Stimulated activated naive CD8-positive, alpha-beta T cell treated with anti-CD3 and anti-CD28 coated beads, Interleukin-15, Interleukin-2, amounts not matched to agents 100 ng/mL and 50 ng/mL, for 24 hours (primary cell): ENCODE measurements around the gene KCNG2.

Experiments used
- H3K27ac Mint-ChIP-seq: one replicate; pipeline ENCODE4 v1.8.0; 2021; ENCODE audit warnings: mild to moderate bottlenecking, mixed read lengths
- H3K27me3 Mint-ChIP-seq: one replicate; pipeline ENCODE4 v1.8.0; 2021; ENCODE audit warnings: mixed read lengths
- H3K36me3 Mint-ChIP-seq: one replicate; pipeline ENCODE4 v1.8.0; 2021; ENCODE audit warnings: low read depth, mixed read lengths
- H3K4me1 Mint-ChIP-seq: one replicate; pipeline ENCODE4 v1.8.0; 2021; ENCODE audit warnings: low read depth, mixed read lengths
- H3K4me3 Mint-ChIP-seq: one replicate; pipeline ENCODE4 v1.8.0; 2021; ENCODE audit warnings: mild to moderate bottlenecking, mixed read lengths
- H3K9me3 Mint-ChIP-seq: one replicate; pipeline ENCODE4 v1.8.0; 2021; ENCODE audit warnings: mixed read lengths

The KCNG2 gene

DNA sequence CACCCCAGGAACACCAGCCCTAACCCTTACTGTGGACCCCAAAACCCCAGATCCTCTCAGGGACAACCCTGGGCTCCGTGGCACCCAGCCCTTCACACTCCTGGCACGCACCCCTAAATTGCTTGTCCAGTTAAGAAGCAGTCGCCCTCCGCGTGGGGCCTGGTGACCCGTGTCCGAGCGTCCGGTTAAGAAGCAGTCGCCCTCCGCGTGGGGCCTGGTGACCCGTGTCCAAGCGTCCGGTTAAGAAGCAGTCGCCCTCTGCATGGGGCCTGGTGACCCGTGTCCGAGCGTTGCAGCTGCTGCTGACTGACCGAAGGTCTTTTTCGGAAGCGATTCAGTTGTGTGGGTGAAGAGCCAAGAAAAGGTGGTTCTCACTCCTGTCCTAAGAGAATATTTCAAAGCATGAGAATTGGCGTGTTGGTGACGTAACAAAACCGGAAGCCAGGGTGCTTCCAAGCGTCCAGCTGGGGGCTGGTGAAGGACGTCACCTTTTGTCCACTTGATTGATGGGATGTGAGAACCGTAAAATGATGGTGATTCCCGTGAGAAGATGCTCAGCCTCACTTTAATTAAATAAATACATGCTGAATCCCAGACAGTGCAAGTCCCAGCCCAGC lies 70.5 kb downstream of the KCNG2 start:
- Mint-ChIP-seq H3K4me1 (no peaks in the 10 kb centered on the region), H3K27ac (no peak overlapping the region), H3K36me3 (no peaks in the 10 kb centered on the region), H3K9me3 (no peaks in the 10 kb centered on the region), H3K4me3 (no peak overlapping the region), H3K27me3 (no peaks in the 10 kb centered on the region)

DNA sequence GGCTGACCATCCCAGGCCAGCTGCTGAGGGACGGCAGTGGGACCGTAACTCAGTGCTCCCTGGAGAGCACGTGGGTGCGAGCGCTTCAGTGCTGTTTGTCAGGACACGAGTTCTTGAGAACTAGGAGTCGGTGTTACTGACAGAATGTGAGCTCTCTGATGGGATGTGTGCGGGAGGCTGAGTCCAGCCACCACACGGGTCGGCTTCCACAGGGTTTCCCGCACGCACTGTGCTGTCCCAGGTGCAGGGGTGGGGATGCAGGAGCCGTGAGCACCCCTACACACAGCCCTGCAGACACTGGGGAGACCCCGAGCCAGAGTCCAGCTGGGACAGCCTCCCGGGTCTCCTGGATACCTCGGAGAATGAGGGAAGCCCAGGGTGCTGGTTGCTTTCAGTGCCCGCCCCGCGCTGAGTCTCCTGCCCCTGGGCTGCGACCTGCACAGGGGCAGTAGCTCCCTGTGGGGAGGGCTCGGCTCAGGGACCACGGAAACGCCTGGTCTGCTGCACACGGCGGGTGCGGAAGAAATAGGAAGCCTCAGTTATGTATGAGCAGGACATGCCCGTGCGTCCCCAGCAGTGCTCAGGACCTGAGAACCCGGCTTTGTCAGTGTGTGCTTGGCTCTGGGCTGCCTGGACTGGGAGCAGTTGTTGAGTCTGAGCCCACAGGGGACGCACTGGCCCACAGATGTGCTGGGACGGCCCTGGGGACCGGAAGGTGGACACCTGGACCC lies 71.2 kb downstream of the KCNG2 start:
- Mint-ChIP-seq H3K27me3 (no peaks in the 10 kb centered on the region), H3K4me3 (no peak overlapping the region), H3K27ac (no peak overlapping the region), H3K9me3 (no peaks in the 10 kb centered on the region), H3K4me1 (no peaks in the 10 kb centered on the region), H3K36me3 (no peaks in the 10 kb centered on the region)

- Mint-ChIP-seq H3K9me3 (no peaks in the 10 kb centered on the region), H3K4me1 (no peaks in the 10 kb centered on the region), H3K36me3 (no peaks in the 10 kb centered on the region), H3K4me3 (no peak overlapping the region), H3K27me3 (no peaks in the 10 kb centered on the region), H3K27ac (no peak overlapping the region)
These were observed 72.0 kb downstream of the KCNG2 start for GRCh38 chr18:79869591-79870300.

- Mint-ChIP-seq H3K4me1 (no peaks in the 10 kb centered on the region), H3K4me3 (no peak overlapping the region), H3K9me3 (no peaks in the 10 kb centered on the region), H3K27me3 (peaks cover 4% of the 10 kb centered on the region), H3K27ac (no peak overlapping the region), H3K36me3 (no peaks in the 10 kb centered on the region)
These were observed 72.7 kb downstream of the KCNG2 start for GRCh38 chr18:79870301-79871025.

DNA sequence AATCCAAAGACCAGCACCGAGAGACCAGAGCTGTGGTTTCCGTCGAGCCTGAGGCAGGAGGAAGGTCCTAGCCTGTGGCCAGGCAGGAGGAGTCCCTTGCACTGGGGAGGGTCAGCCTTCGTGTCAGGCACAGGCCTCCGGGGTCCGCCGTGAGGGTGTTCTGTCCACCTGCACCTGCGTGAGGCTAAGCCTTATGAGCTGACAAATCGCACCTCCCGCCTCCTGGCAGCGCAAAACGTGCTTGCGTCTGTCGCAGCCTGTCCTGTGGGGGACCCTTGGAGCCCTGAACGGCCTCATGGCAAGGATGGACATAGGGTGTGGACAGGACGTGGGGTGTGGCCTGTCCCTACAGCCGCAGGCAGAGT lies 73.3 kb downstream of the KCNG2 start:
- H3K27ac Mint-ChIP-seq: no peak overlapping the region
- H3K4me1 Mint-ChIP-seq: no peaks in the 10 kb centered on the region
- peaks cover 4% of the 10 kb centered on the region for H3K27me3 Mint-ChIP-seq
- no peaks in the 10 kb centered on the region for H3K36me3 Mint-ChIP-seq
- H3K4me3 Mint-ChIP-seq: no peak overlapping the region
- H3K9me3 Mint-ChIP-seq: no peaks in the 10 kb centered on the region

DNA sequence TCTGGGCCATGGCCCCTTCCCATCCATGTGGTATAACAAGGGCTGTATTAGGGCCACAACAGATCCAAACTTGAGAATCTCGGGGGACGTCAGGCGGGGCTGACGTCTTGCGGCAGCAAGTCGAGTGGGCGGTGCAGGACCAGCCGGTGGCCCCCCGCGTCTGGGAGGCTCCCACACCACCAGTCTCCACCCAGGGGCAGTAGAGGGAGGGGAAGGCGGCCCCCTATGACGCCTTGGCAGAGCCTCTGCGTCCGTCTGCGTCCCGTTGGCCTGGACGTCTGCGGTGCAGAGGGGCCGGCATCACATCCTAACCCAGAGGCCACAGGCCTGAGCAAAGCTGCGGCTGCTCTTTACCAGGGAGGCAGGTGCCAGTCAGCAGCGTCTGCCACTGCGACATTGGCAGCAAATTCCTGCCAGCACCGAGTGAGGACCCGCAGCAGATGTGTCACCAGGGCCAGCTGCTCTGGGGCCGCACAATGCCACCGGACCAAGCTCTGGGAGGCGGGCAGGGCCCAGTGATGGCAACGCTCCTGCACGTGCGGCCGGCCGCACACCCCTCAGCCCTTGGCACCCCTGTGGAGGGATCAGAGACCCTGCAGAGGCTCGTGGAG lies 73.8 kb downstream of the KCNG2 start:
- Mint-ChIP-seq H3K4me1 (no peaks in the 10 kb centered on the region), H3K36me3 (no peaks in the 10 kb centered on the region), H3K4me3 (no peak overlapping the region), H3K9me3 (no peaks in the 10 kb centered on the region), H3K27ac (no peak overlapping the region), H3K27me3 (peaks cover 4% of the 10 kb centered on the region)

DNA sequence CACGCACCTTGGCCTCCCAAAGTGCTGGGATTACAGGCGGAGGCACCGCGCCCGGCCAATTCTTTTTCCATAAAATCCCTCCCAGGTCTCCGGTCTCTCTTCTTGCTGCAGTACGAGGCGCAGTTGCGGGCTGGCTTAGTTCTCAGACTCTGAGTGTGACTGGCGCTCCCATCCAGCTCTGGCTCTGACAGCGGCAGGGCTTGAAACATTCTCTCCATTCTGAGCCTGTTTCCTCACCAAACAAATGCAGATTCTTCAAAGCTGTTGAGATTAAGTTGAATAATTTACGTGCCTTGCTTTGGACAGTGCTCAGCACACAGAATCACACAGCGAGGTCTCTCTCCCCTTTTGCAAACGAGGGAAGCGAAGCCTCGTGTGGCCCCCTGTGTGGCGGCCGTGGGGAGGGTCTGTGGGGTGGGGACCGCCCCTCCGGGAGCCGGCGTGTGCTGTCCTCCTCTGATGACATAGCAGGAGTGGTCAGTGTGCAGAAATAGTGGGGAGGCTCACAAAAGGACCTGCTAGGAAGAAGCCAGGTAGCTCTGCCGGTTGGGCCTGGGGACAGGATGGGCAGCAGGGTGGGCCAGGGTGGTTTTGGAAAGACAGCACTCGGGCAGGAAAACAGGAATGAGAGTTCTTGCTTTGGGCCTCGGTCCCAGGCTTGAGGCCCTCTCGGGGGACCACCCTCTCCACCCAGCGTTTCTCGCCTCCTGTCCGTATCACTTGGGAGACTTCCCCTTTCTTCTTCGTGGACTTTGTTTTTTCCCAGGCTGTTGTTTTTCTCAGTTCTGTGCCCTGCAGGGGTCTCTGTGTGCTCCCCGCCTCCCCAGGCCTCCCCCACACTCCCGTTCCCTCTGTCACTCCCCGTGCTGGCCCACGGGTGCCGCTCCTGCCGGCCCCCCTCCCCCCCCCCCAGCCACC lies 75.0 kb downstream of the KCNG2 start:
- H3K4me1 Mint-ChIP-seq: no peaks in the 10 kb centered on the region
- no peaks in the 10 kb centered on the region for H3K9me3 Mint-ChIP-seq
- peaks cover 4% of the 10 kb centered on the region for H3K27me3 Mint-ChIP-seq
- H3K4me3 Mint-ChIP-seq: no peak overlapping the region
- H3K27ac Mint-ChIP-seq: no peak overlapping the region
- H3K36me3 Mint-ChIP-seq: no peaks in the 10 kb centered on the region

GRCh38 chr18:79873449-79874110 lies 75.8 kb downstream of the KCNG2 start:
- Mint-ChIP-seq H3K4me1 (no peaks in the 10 kb centered on the region), H3K27me3 (peaks cover 4% of the 10 kb centered on the region), H3K4me3 (no peak overlapping the region), H3K36me3 (no peaks in the 10 kb centered on the region), H3K27ac (no peak overlapping the region), H3K9me3 (no peaks in the 10 kb centered on the region)

DNA sequence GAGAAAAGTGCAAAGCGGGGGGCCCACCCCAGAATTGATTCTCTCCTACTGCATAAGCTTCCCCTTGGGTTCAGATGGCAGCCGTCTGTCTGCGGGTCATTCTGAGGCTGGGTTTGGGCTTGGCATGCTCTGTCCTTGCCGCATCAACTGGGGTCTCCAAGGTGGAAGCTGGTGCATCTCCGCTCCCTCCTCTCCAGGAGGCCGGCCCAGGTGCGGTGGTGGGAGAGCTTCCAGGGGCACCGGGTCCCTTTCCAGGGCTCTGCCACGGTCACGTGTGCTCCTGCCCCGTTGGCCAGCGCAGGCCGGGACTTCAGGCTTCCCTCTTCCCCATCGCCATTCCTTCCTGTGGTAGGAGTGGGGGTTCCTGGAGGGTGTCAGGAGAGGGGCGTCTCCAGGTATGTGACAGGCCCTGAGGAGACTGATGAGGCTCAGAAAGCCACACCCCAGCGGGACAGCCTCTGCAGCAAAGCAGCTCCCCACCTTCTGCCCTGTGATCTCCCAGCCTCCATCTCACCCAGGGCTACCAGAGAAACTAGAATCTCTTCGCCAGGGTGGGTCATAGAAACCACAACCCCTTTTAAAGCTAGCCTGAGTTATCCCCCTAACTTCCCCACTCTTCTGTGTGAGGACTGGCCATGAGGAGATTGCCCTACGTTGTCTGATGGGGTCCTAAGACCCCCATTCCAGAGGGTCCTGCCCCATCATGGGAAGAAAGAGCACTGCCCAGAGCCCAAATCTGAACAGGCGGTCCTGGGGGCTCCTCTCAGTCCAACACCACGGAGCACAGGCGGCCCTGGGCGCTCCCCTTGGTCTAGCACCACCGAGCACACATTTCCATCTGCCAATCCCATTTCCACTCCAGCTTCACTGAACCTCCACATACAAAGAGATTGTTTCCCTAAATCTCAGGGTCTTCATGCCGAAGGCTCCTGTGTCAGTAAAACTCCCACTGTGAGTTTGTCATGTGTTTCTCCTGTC lies 77.1 kb downstream of the KCNG2 start:
- no peak overlapping the region for H3K4me3 Mint-ChIP-seq
- no peak overlapping the region for H3K27ac Mint-ChIP-seq

DNA sequence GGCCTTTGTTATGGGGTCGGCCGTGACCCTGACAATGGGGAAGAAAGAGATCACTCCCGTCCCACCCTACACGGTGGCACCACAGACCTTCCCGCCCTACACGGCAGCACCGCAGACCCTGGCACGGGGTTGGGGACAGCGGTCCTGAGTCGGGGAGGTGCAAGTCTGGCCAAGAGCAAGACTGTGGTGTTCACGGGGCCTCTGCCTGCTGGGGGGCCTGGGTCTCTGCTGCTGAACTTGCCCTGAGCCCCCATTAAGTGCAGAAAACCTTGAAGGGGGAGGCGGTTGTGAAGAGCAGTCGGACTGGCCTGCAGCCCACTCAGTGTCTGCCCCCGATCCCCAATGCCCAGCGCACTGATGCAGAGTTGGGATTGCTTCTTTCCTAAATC lies 77.8 kb downstream of the KCNG2 start:
- H3K4me3 Mint-ChIP-seq: no peak overlapping the region
- no peaks in the 10 kb centered on the region for H3K36me3 Mint-ChIP-seq
- no peak overlapping the region for H3K27ac Mint-ChIP-seq
- H3K27me3 Mint-ChIP-seq: peaks cover 4% of the 10 kb centered on the region
- H3K9me3 Mint-ChIP-seq: no peaks in the 10 kb centered on the region
- no peaks in the 10 kb centered on the region for H3K4me1 Mint-ChIP-seq

More for the DNA sequence above, 77.1 kb downstream of the KCNG2 start:
- no peaks in the 10 kb centered on the region for H3K4me1 Mint-ChIP-seq
- H3K9me3 Mint-ChIP-seq: no peaks in the 10 kb centered on the region
- peaks cover 4% of the 10 kb centered on the region for H3K27me3 Mint-ChIP-seq
- no peaks in the 10 kb centered on the region for H3K36me3 Mint-ChIP-seq

DNA sequence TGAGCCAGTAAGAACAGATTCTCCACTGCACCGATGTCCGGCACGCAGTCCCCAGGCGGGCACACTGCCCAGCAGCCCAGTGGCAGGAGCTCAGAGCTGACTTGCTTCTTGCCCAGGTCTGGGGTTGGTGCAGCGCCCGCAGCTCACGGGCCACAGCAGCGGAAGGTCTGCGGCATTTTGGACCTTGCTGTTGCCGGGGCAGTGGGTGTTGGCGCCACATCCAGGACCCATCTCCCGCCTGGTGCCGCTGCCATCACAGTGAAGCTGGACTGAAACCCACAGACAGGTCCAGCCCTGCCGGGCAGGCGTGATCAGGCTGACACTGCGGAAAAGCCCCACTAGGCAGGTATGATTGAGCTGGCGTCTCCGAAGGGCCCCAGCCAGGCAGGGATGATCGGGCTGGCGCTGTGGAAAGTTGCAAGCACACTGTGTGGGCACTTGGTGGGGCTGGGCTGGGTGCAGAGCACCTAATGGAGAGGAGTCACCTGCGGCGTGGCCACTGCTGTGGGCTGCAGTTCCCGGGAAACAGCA lies 78.3 kb downstream of the KCNG2 start:
- Mint-ChIP-seq H3K36me3 (no peaks in the 10 kb centered on the region), H3K27ac (no peak overlapping the region), H3K9me3 (no peaks in the 10 kb centered on the region), H3K27me3 (peaks cover 4% of the 10 kb centered on the region), H3K4me3 (no peak overlapping the region), H3K4me1 (no peaks in the 10 kb centered on the region)

DNA sequence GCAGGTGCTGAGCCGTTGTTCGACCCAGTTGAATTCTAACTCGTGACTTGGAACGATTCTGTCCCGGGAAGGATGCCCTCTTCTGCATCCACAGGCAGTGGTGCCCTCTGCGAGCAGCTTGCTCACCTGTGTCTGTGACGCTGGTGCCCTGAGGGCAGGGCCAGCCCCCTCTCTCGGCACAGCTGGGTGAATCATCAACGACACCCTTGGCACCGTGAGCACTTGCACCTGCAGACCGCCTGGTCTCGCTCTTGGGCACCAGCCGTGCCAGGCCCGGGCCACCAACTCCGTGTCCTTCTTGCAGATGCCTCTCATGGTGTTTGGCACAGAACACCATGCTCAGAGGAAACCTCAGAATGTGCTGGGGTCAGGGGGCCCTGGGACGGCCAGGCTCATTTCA lies 78.8 kb downstream of the KCNG2 start:
- H3K4me3 Mint-ChIP-seq: no peak overlapping the region
- no peaks in the 10 kb centered on the region for H3K4me1 Mint-ChIP-seq
- no peaks in the 10 kb centered on the region for H3K9me3 Mint-ChIP-seq
- H3K27me3 Mint-ChIP-seq: peaks cover 4% of the 10 kb centered on the region
- no peak overlapping the region for H3K27ac Mint-ChIP-seq
- no peaks in the 10 kb centered on the region for H3K36me3 Mint-ChIP-seq
